Upper lobe of left lung (tissue), 6 donors: ENCODE data around the gene GRIK5. TPM values are rescaled to one million over a fixed set of nuclear protein-coding genes. Genes with fewer than 3 reads are reported as not detected.

ENCODE experiments used
- ATAC-seq, 2 donors: fragments of 200-7000 bp; cut with Tn5 transposase; one replicate each; pipeline ENCODE4 v1.9.1; 2022; ENCODE audit warnings: mild to moderate bottlenecking in 2 of 2, moderate library complexity in 2 of 2; ENCODE audit not compliant: low FRiP score in 2 of 2
- DNase-seq, 2 donors: peaks; one replicate each; pipeline ENCODE4 v3.0.0-alpha.2; 2019 to 2020
- H3K27ac ChIP-seq, 4 donors: fragments of 200-600 bp; sonication (generic); one replicate each; pipeline ENCODE4 v1.5.1; 2016 to 2019
- H3K27me3 ChIP-seq, 4 donors: fragments of 200-600 bp; sonication (generic); one replicate each; pipeline ENCODE4 v1.5.1; 2017 to 2019
- H3K36me3 ChIP-seq, 4 donors: fragments of 200-600 bp; sonication (generic); one replicate each; pipeline ENCODE4 v1.5.1; 2016 to 2019
- H3K4me1 ChIP-seq, 4 donors: fragments of 200-600 bp; sonication (generic); one replicate each; pipeline ENCODE4 v1.5.1; 2018 to 2019
- H3K4me3 ChIP-seq, 4 donors: fragments of 200-600 bp; sonication (generic); one replicate each; pipeline ENCODE4 v1.5.1; 2017 to 2019; ENCODE audit warnings: mild to moderate bottlenecking in 2 of 4, moderate library complexity in 1 of 4
- H3K9me3 ChIP-seq, 4 donors: fragments of 200-600 bp; sonication (generic); one replicate each; pipeline ENCODE4 v1.5.1; 2018 to 2019
- EP300 ChIP-seq, 4 donors: sonication (generic); formaldehyde crosslinking; IDR thresholded peaks; one replicate each; pipeline ENCODE4 v1.5.1; 2017; ENCODE audit warnings: antibody characterized with exemption in 4 of 4, control low read depth in 2 of 4
- POLR2A ChIP-seq, 4 donors: fragments of 450-650 bp; IDR thresholded peaks; one replicate each; pipeline ENCODE4 v1.5.1; 2016 to 2017; ENCODE audit warnings: antibody characterized with exemption in 4 of 4, mild to moderate bottlenecking in 2 of 4
- POLR2AphosphoS5 ChIP-seq, 2 donors: sonication (generic); formaldehyde crosslinking; IDR thresholded peaks; one replicate each; pipeline ENCODE4 v1.5.1; 2017; ENCODE audit warnings: antibody characterized with exemption in 2 of 2
- WGBS, 2 donors: methylation state at CpG; one replicate each; pipeline ENCODE4 v1.1.5; 2017 to 2018; 5-methylcytosine and 5-hydroxymethylcytosine counted together
- total RNA-seq, 6 donors: library from RNA; depleted of rRNA in 4 of 6; stranded (reverse); fragments of >200 nt in 4 of 6; gene quantifications; one replicate each; pipeline versions ENCODE4 v1.1.0 to v1.2.1, GENCODE V29; 2016 to 2021
- TF ChIP-seq, protein P1 (sequence below), 6 experiments: fragments of 450-650 bp in 4 of 6; fragments of 200-600 bp in 2 of 6; sonication (generic) in 2 of 6; IDR thresholded peaks; one replicate each; pipeline ENCODE4 v1.5.1; 2016 to 2019; ENCODE audit warnings: antibody characterized with exemption in 6 of 6
- donor health status: DM: no; HTN: no; CAD: no; lungs with moderate emphysema.
- donor health status: DM: no; HTN: yes; CAD: no; lungs with severe emphysema.

The GRIK5 gene
- total RNA-seq, 6 donors from 2014 or later: 0.15 to 2.7 (median 0.54) TPM; not detected in 1

DNA sequence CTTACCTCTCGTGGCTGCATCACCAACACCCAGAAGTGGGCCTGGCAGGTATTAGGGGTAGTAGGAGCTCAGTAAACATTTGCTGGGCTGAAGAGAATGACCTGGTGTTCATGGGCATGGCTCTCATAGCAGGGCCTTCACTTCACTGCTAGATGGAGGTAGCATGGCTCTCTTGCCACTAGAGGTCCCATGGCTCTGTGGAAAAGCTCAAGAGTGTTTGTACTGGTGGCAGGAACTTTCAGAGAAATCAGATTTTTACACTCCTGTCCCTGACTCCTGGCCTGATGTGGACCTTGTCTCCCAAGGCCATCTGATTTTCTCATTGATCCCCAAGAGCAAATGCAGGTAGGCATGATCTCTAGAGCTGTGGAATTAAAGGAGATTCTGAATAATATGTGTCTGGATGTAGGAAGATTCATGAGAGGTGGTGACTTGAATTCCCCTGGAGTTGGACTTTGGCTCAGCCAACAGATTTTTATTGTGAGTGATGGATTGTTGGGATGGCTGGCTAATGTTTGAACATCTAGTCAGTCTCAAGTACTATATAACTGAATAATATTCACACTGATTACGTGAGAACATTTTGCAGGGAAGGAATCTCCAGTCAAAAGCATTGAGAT is 11.7 kb upstream of the GRIK5 start:
- Histone ChIP-seq H3K4me3 (no peak overlapping the region), H3K27ac (no peak overlapping the region), H3K4me1 (peaks cover 6 to 20% (median 13%) of the 10 kb centered on the region in 4 donors), H3K36me3 (peaks cover 10 to 53% (median 34%) of the 10 kb centered on the region in 4 donors), H3K27me3 (no peaks in the 10 kb centered on the region), H3K9me3 (no peaks in the 10 kb centered on the region)
- TF ChIP-seq POLR2A (IDR thresholded peaks at IDR 0.05): no peak
- TF ChIP-seq, protein P1, sequence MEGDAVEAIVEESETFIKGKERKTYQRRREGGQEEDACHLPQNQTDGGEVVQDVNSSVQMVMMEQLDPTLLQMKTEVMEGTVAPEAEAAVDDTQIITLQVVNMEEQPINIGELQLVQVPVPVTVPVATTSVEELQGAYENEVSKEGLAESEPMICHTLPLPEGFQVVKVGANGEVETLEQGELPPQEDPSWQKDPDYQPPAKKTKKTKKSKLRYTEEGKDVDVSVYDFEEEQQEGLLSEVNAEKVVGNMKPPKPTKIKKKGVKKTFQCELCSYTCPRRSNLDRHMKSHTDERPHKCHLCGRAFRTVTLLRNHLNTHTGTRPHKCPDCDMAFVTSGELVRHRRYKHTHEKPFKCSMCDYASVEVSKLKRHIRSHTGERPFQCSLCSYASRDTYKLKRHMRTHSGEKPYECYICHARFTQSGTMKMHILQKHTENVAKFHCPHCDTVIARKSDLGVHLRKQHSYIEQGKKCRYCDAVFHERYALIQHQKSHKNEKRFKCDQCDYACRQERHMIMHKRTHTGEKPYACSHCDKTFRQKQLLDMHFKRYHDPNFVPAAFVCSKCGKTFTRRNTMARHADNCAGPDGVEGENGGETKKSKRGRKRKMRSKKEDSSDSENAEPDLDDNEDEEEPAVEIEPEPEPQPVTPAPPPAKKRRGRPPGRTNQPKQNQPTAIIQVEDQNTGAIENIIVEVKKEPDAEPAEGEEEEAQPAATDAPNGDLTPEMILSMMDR (IDR thresholded peaks at IDR 0.05): peak in 2 of 6 experiments; percentile 11 to 30
- TF ChIP-seq POLR2AphosphoS5 (IDR thresholded peaks at IDR 0.05): no peak
- no peak for TF ChIP-seq EP300 (IDR thresholded peaks at IDR 0.05)
- DNase-seq (no peak), ATAC-seq (no peak)
- 80 to 91% methylated on average over 2 of the region's 2 CpGs for WGBS, 2 donors

DNA sequence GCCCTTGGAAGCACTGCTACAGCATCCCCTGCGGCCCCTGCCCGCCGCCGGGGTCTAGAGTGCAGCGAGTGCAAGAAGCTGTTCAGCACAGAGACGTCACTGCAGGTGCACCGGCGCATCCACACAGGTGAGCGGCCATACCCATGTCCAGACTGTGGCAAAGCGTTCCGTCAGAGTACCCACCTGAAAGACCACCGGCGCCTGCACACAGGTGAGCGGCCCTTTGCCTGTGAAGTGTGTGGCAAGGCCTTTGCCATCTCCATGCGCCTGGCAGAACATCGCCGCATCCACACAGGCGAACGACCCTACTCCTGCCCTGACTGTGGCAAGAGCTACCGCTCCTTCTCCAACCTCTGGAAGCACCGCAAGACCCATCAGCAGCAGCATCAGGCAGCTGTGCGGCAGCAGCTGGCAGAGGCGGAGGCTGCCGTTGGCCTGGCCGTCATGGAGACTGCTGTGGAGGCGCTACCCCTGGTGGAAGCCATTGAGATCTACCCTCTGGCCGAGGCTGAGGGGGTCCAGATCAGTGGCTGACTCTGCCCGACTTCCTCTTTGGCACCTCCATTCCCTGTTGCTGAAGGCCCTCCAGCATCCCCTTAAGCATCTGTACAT is 10.9 kb upstream of the GRIK5 start:
- peaks cover 8 to 23% (median 14%) of the 10 kb centered on the region in 4 donors for H3K4me1 ChIP-seq
- H3K27me3 ChIP-seq: no peaks in the 10 kb centered on the region
- no peak for ATAC-seq
- DNase-seq: peak in 1 of 2 donors; percentile 67
- TF ChIP-seq EP300 (IDR thresholded peaks at IDR 0.05) (no peak), POLR2A (IDR thresholded peaks at IDR 0.05) (no peak), POLR2AphosphoS5 (IDR thresholded peaks at IDR 0.05) (no peak)
- TF ChIP-seq, protein P1 (IDR thresholded peaks at IDR 0.05): no peak
- peaks cover 10 to 53% (median 34%) of the 10 kb centered on the region in 4 donors for H3K36me3 ChIP-seq
- H3K27ac ChIP-seq: no peak overlapping the region
- WGBS, 2 donors: 94% methylated on average over 7 to 28 of the region's 28 CpGs
- H3K9me3 ChIP-seq: no peaks in the 10 kb centered on the region
- H3K4me3 ChIP-seq: no peak overlapping the region

DNA sequence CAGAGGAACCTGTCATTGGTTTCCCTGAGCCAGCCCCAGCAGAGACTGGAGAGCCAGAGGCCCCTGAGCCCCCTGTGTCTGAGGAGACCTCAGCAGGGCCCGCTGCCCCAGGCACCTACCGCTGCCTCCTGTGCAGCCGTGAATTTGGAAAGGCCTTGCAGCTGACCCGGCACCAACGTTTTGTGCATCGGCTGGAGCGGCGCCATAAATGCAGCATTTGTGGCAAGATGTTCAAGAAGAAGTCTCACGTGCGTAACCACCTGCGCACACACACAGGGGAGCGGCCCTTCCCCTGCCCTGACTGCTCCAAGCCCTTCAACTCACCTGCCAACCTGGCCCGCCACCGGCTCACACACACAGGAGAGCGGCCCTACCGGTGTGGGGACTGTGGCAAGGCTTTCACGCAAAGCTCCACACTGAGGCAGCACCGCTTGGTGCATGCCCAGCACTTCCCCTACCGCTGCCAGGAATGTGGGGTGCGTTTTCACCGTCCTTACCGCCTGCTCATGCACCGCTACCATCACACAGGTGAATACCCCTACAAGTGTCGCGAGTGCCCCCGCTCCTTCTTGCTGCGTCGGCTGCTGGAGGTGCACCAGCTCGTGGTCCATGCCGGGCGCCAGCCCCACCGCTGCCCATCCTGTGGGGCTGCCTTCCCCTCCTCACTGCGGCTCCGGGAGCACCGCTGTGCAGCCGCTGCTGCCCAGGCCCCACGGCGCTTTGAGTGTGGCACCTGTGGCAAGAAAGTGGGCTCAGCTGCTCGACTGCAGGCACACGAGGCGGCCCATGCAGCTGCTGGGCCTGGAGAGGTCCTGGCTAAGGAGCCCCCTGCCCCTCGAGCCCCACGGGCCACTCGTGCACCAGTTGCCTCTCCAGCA is 10.1 kb upstream of the GRIK5 start:
- DNase-seq (peak in 1 of 2 donors; percentile 81), ATAC-seq (no peak)
- peaks cover 8 to 26% (median 15%) of the 10 kb centered on the region in 4 donors for H3K4me1 ChIP-seq
- TF ChIP-seq, protein P1 (IDR thresholded peaks at IDR 0.05): no peak
- TF ChIP-seq POLR2AphosphoS5 (IDR thresholded peaks at IDR 0.05) (no peak), POLR2A (IDR thresholded peaks at IDR 0.05) (no peak), EP300 (IDR thresholded peaks at IDR 0.05) (no peak)
- H3K27me3 ChIP-seq: no peaks in the 10 kb centered on the region
- H3K4me3 ChIP-seq: no peak overlapping the region
- H3K36me3 ChIP-seq: peaks cover 10 to 53% (median 34%) of the 10 kb centered on the region in 4 donors
- H3K27ac ChIP-seq: no peak overlapping the region
- H3K9me3 ChIP-seq: no peaks in the 10 kb centered on the region
- 94 to 96% methylated on average over 19 to 29 of the region's 44 CpGs for WGBS, 2 donors

DNA sequence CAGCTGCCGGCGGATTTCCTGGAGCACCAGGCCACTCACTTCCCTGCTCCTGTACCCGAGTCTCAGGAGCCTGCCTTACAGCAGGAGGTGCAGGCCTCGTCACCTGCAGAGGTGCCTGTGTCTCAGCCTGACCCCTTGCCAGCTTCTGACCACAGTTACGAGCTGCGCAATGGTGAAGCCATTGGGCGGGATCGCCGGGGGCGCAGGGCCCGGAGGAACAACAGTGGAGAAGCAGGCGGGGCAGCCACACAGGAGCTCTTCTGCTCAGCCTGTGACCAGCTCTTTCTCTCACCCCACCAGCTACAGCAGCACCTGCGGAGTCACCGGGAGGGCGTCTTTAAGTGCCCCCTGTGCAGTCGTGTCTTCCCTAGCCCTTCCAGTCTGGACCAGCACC is 9.3 kb upstream of the GRIK5 start:
- H3K4me3 ChIP-seq: no peak overlapping the region
- TF ChIP-seq, protein P1 (IDR thresholded peaks at IDR 0.05): no peak
- TF ChIP-seq POLR2A (IDR thresholded peaks at IDR 0.05) (no peak), POLR2AphosphoS5 (IDR thresholded peaks at IDR 0.05) (no peak), EP300 (IDR thresholded peaks at IDR 0.05) (no peak)
- peaks cover 10 to 53% (median 34%) of the 10 kb centered on the region in 4 donors for H3K36me3 ChIP-seq
- WGBS, 2 donors: 84 to 91% methylated on average over 4 to 16 of the region's 16 CpGs
- H3K9me3 ChIP-seq: no peaks in the 10 kb centered on the region
- H3K27me3 ChIP-seq: no peaks in the 10 kb centered on the region
- no peak overlapping the region for H3K27ac ChIP-seq
- H3K4me1 ChIP-seq: peaks cover 8 to 31% (median 21%) of the 10 kb centered on the region in 4 donors
- DNase-seq: peak in 1 of 2 donors; percentile 80
- ATAC-seq: no peak
